ENCODE data around the gene KRT3. TPM values are rescaled to one million over a fixed set of nuclear protein-coding genes. Genes with fewer than 3 reads are reported as not detected.

The KRT3 gene
- total and polyA plus RNA-seq, 10 donors = not detected

DNA sequence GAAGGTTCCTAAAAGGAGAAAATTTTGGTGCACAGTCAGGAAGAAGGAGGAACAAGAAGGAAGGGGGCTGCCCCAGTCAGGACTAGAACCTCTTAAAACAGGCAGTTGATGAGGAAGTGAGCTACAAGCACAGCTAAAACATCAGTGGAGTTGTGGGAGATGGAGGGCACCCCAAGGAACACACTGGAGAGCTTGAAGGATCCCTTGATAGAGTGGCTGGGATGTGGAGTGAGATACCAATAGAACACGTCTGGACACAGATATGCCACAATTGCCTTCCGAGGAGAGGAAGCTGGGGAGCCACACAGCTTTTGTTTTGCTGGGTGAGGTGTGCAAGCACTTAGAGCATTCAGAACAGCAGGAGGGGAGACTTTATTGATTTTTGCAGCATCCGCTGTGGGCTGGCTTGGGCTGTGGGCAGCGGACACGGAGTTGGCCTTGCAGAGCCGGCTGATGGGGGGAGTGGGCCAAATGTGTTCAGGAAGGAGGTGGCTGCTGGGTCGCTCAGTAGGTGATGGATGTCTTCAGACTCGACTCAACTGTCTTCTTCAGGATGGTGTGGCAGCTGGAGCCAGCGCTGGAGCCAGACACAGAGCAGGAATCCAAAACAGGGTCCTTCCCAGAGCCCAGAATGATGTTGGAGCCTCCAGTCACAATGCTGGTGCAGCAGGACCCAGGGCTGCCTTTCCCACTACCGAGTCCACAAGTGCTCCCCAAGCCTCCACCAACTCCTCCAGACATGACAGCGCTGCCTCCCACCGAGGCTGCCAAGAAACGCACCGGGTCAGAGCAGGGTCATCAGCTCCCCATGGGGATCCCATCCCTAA lies 42.9 kb upstream of the KRT3 start:
- Histone ChIP-seq H3K36me3 (no peaks in the 10 kb centered on the region), H3K9me3 (no peaks in the 10 kb centered on the region), H3K4me3 (no peak overlapping the region), H3K27ac (no peak overlapping the region), H3K27me3 (replicated peaks in 1 of 7) (peaks cover 0 to 40% (median 0%) of the 10 kb centered on the region in 7 donors), H3K4me1 (peaks cover 0 to 14% (median 0%) of the 10 kb centered on the region in 6 donors)
- TF ChIP-seq, protein P1, sequence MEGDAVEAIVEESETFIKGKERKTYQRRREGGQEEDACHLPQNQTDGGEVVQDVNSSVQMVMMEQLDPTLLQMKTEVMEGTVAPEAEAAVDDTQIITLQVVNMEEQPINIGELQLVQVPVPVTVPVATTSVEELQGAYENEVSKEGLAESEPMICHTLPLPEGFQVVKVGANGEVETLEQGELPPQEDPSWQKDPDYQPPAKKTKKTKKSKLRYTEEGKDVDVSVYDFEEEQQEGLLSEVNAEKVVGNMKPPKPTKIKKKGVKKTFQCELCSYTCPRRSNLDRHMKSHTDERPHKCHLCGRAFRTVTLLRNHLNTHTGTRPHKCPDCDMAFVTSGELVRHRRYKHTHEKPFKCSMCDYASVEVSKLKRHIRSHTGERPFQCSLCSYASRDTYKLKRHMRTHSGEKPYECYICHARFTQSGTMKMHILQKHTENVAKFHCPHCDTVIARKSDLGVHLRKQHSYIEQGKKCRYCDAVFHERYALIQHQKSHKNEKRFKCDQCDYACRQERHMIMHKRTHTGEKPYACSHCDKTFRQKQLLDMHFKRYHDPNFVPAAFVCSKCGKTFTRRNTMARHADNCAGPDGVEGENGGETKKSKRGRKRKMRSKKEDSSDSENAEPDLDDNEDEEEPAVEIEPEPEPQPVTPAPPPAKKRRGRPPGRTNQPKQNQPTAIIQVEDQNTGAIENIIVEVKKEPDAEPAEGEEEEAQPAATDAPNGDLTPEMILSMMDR (IDR thresholded peaks at IDR 0.05 in 8 of 11, conservative IDR thresholded peaks at IDR 0.05 in 3 of 11) = no peak
- no peak for TF ChIP-seq POLR2A (IDR thresholded peaks at IDR 0.05)
- no peak for TF ChIP-seq POLR2AphosphoS5 (IDR thresholded peaks at IDR 0.05)
- 55 to 67% (median 62%) methylated on average over 12 to 14 of the region's 14 CpGs for WGBS, 5 donors
- DNase-seq = peak; percentile 58
- intact Hi-C loops (cut with DNase I; ENCODE audit: low total_unique reads) = no loop called here

DNA sequence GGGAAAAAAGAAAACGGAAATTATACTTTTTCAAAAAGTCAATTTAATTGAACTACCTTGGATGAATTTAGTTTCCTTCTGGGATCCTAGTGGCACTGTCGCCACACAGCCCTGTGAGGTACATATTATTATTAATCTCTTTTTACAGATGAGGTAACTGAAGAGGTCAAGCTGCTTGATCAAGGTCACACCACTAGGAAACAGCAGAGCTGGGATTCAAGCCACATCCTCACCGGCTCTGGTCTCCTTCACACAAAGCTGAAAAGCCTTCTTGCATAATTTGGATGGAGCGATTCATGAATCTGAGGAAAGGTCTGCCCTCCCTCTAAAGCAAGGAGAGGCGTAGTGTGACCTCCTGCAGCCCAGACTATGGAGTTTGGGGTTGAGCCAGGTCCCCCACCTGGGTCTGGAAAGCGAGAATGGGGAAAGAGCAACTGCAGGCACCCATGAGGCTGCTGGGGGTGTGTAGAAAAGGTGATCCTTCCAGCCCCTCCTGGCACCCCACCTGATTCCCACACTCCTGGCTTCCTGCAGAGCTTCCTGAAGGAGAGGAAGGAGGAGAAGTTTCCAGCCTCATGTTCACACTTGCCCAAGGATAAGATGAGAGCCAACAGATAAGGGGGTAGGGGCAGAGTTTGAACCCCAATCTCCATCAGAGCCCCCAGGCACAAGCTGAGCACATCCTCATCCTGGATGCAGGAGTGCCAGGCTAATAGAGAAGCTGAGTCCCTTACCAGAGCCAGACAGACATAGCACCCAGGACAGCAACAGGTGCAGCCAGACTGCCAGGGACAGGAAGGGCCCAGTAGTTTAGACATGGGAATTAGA lies 42.1 kb upstream of the KRT3 start:
- DNase-seq = peak; percentile 22
- Histone ChIP-seq H3K27ac (no peak overlapping the region), H3K4me1 (peaks cover 0 to 14% (median 0%) of the 10 kb centered on the region in 6 donors), H3K4me3 (no peak overlapping the region), H3K27me3 (replicated peaks in 1 of 7) (peaks cover 0 to 40% (median 0%) of the 10 kb centered on the region in 7 donors), H3K9me3 (no peaks in the 10 kb centered on the region), H3K36me3 (no peaks in the 10 kb centered on the region)
- WGBS, 5 donors = 79 to 87% (median 84%) methylated on average over 6 of the region's 6 CpGs
- intact Hi-C loops (cut with DNase I; ENCODE audit: low total_unique reads) = no loop called here
- TF ChIP-seq POLR2A (IDR thresholded peaks at IDR 0.05) (no peak), POLR2AphosphoS5 (IDR thresholded peaks at IDR 0.05) (no peak)
- TF ChIP-seq, protein P1 (IDR thresholded peaks at IDR 0.05 in 8 of 11, conservative IDR thresholded peaks at IDR 0.05 in 3 of 11) = no peak

DNA sequence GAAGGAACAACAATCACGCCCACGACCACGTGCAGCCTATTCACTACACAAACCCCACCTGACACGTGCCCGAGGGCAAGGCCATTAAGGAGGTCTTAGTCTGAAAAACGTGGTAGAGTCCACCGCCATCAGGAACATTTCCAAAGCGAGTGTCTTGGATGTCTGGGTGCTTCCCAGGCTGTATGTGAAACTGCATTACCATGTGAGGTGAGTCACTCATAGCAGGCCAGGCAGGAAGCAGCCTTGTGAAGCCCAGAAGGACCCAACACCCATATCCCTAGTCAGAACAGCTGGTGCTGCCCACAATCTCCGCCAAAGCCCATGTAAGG lies 41.5 kb upstream of the KRT3 start:
- Histone ChIP-seq H3K27me3 (replicated peaks in 1 of 7) (peaks cover 0 to 40% (median 0%) of the 10 kb centered on the region in 7 donors), H3K27ac (no peak overlapping the region), H3K9me3 (no peaks in the 10 kb centered on the region), H3K4me3 (no peak overlapping the region), H3K36me3 (no peaks in the 10 kb centered on the region), H3K4me1 (peaks cover 0 to 14% (median 0%) of the 10 kb centered on the region in 6 donors)
- intact Hi-C loops (cut with DNase I; ENCODE audit: low total_unique reads) = no loop called here
- DNase-seq = peak; percentile 36
- WGBS, 5 donors = 69 to 87% (median 84%) methylated on average over 9 of the region's 9 CpGs
- TF ChIP-seq POLR2A (IDR thresholded peaks at IDR 0.05) (no peak), POLR2AphosphoS5 (IDR thresholded peaks at IDR 0.05) (no peak)
- TF ChIP-seq, protein P1 (IDR thresholded peaks at IDR 0.05 in 8 of 11, conservative IDR thresholded peaks at IDR 0.05 in 3 of 11) = no peak

Data from spleen (tissue), 11 donors.